GM12878 (cell line): ENCODE results near the gene CFAP92. TPM values are rescaled to one million over a fixed set of nuclear protein-coding genes. Genes with fewer than 3 reads are reported as not detected.

Experiments used
- ATAC-seq: fragments of 200-7000 bp; cut with Tn5 transposase; 3 replicates; pipeline ENCODE4 v1.9.1; 2020; ENCODE audit warnings: mild to moderate bottlenecking, moderate library complexity
- BruUV-seq: library from RNA; stranded (reverse); fragments of 400-500 nt; replicated peaks from 2 replicates; lab custom pipeline; 2021; lab: Mats Ljungman, UMichigan
- CTCF ChIA-PET: fragments of 300-600 bp; sonication (Branson Sonifier 250); formaldehyde crosslinking; extraction: SDS; loops from one replicate; lab custom pipeline; 2021; ENCODE audit warnings: inconsistent platforms; lab: Yijun Ruan, JAX
- POLR2A ChIA-PET: fragments of 350-600 bp; formaldehyde crosslinking; extraction: SDS; loops from one replicate; lab custom pipeline; 2021; ENCODE audit warnings: inconsistent platforms; lab: Charles Lee
- RAD21 ChIA-PET: fragments of 300-600 bp; sonication (Branson Sonifier 250); formaldehyde crosslinking; loops from one replicate; lab custom pipeline; 2023; ENCODE audit warnings: antibody characterized with exemption; ENCODE audit not compliant: unreplicated experiment; lab: Charles Lee
- SMC1A ChIA-PET: fragments of 300-600 bp; sonication (Branson Sonifier 250); formaldehyde crosslinking; loops from one replicate; lab custom pipeline; 2023; ENCODE audit not compliant: unreplicated experiment, uncharacterized antibody; lab: Charles Lee
- DNase-seq: peaks from one replicate; pipeline ENCODE4 v3.0.0-alpha.2; 2011; ENCODE audit warnings: low read depth, low spot score
- FAIRE-seq: peaks from 3 replicates; lab custom pipeline; 2011; peaks lifted over from hg19 to GRCh38; lab: Jason Lieb, UNC
- H2AFZ ChIP-seq: 2 replicates; pipeline ENCODE4 v1.6.0; 2011; ENCODE audit warnings: low read depth, low read length, control low read depth; ENCODE audit not compliant: control insufficient read depth
- H3K27ac ChIP-seq: 2 replicates; pipeline ENCODE4 v1.5.1; 2011; ENCODE audit warnings: control low read depth; ENCODE audit not compliant: control insufficient read depth, insufficient read depth
- H3K27me3 ChIP-seq, 2 experiments: replicated peaks in 1 of 2; 2 replicates each; pipeline versions ENCODE4 v1.6.0 to v1.6.1; 2011; ENCODE audit warnings: low read length in 1 of 2; ENCODE audit not compliant: control insufficient read depth in 2 of 2, insufficient read depth in 2 of 2
- H3K36me3 ChIP-seq, 2 experiments: 2 replicates each; pipeline ENCODE4 v1.5.1; 2011; ENCODE audit warnings: low read length in 1 of 2; ENCODE audit not compliant: control insufficient read depth in 2 of 2, insufficient read depth in 2 of 2
- H3K4me1 ChIP-seq: 2 replicates; pipeline ENCODE4 v1.6.1; 2011; ENCODE audit warnings: mild to moderate bottlenecking, low read length, moderate library complexity, mixed read lengths; ENCODE audit not compliant: control insufficient read depth, insufficient read depth
- H3K4me2 ChIP-seq: 2 replicates; pipeline ENCODE4 v1.6.0; 2011; ENCODE audit warnings: control low read depth; ENCODE audit not compliant: control insufficient read depth, insufficient read depth
- H3K4me3 ChIP-seq: fragments of 200-600 bp; sonication (generic); 2 replicates; pipeline ENCODE4 v1.5.1; 2016
- H3K79me2 ChIP-seq: 2 replicates; pipeline ENCODE4 v1.6.0; 2011; ENCODE audit warnings: low read length; ENCODE audit not compliant: control insufficient read depth, insufficient read depth
- H3K9ac ChIP-seq: 2 replicates; pipeline ENCODE4 v1.8.0; 2011; ENCODE audit warnings: low read length, control low read depth, mixed read lengths; ENCODE audit not compliant: control insufficient read depth, insufficient read depth
- H3K9me3 ChIP-seq: replicated peaks from 3 replicates; pipeline ENCODE4 v1.5.1; 2011; ENCODE audit warnings: mild to moderate bottlenecking, low read length; ENCODE audit not compliant: control insufficient read depth, insufficient read depth
- H4K20me1 ChIP-seq: 2 replicates; pipeline ENCODE4 v1.6.0; 2011; ENCODE audit not compliant: control insufficient read depth, insufficient read depth
- ATF7 ChIP-seq: fragments of 450-650 bp; IDR thresholded peaks from 2 replicates; pipeline ENCODE4 v1.6.1; 2016; ENCODE audit warnings: low read depth, mild to moderate bottlenecking
- EZH2 ChIP-seq: IDR thresholded peaks from 2 replicates; pipeline ENCODE4 v1.6.1; 2012; ENCODE audit warnings: low read depth, mild to moderate bottlenecking, control low read depth, inconsistent platforms, low read length, borderline replicate concordance; ENCODE audit not compliant: control insufficient read depth
- FOXM1 ChIP-seq: IDR thresholded peaks from 2 replicates; pipeline ENCODE4 v1.6.1; 2012; ENCODE audit warnings: low read depth, mild to moderate bottlenecking, inconsistent platforms, low read length, moderate library complexity
- HDAC6 ChIP-seq: fragments of 200-600 bp; sonication (generic); IDR thresholded peaks from one replicate; pipeline ENCODE4 v1.8.0; 2017; ENCODE audit warnings: antibody characterized with exemption; ENCODE audit not compliant: unreplicated experiment
- KDM1A ChIP-seq: fragments of 200-600 bp; sonication (generic); IDR thresholded peaks from 2 replicates; pipeline ENCODE4 v1.6.1; 2016; ENCODE audit warnings: borderline replicate concordance
- LARP7 ChIP-seq: fragments of 450-650 bp; IDR thresholded peaks from 2 replicates; pipeline ENCODE4 v1.6.1; 2017; ENCODE audit warnings: mild to moderate bottlenecking
- MEF2B ChIP-seq: fragments of 450-650 bp; IDR thresholded peaks from 2 replicates; pipeline ENCODE4 v1.6.1; 2018; ENCODE audit warnings: mild to moderate bottlenecking, moderate library complexity; ENCODE audit not compliant: partially characterized antibody, poor library complexity, severe bottlenecking
- NBN ChIP-seq: fragments of 450-650 bp; IDR thresholded peaks from 2 replicates; pipeline ENCODE4 v1.6.1; 2016
- NRF1 ChIP-seq: conservative IDR thresholded peaks from 2 replicates; pipeline ENCODE4 v1.6.1; 2011; ENCODE audit warnings: mild to moderate bottlenecking, low read depth, low read length, improper control_type of control experiment
- PML ChIP-seq: IDR thresholded peaks from 2 replicates; pipeline ENCODE4 v1.6.1; 2012; ENCODE audit warnings: low read length, inconsistent platforms
- POLR2A ChIP-seq: IDR thresholded peaks from 2 replicates; pipeline ENCODE4 v1.6.1; 2011; ENCODE audit warnings: low read depth, mild to moderate bottlenecking, low read length
- RAD51 ChIP-seq: fragments of 450-650 bp; IDR thresholded peaks from 2 replicates; pipeline ENCODE4 v1.6.1; 2016; ENCODE audit warnings: moderate library complexity, mild to moderate bottlenecking, inconsistent platforms
- TCF12 ChIP-seq: IDR thresholded peaks from 2 replicates; pipeline ENCODE4 v1.6.1; 2011; ENCODE audit warnings: low read depth, mild to moderate bottlenecking, low read length
- ZNF207 ChIP-seq: fragments of 450-650 bp; IDR thresholded peaks from 2 replicates; pipeline ENCODE4 v1.6.1; 2014; ENCODE audit warnings: antibody characterized with exemption, mild to moderate bottlenecking, borderline replicate concordance
- ZNF217 ChIP-seq: fragments of 450-650 bp; IDR thresholded peaks from 2 replicates; pipeline ENCODE4 v1.6.1; 2017; ENCODE audit warnings: antibody characterized with exemption, mild to moderate bottlenecking
- ZZZ3 ChIP-seq: IDR thresholded peaks from 2 replicates; pipeline ENCODE4 v1.6.1; 2011; ENCODE audit warnings: low read depth; ENCODE audit not compliant: control insufficient read depth, insufficient read length
- WGBS: methylation state at CpG from one replicate; pipeline ENCODE4 v1.1.6; 2016; ENCODE audit warnings: low lambda C conversion rate; ENCODE audit not compliant: insufficient replicate concordance, insufficient coverage; ENCODE audit errors: missing lambda C conversion rate; 5-methylcytosine and 5-hydroxymethylcytosine counted together
- in situ Hi-C: fragments of 300-500 bp; cut with MboI; formaldehyde crosslinking; loops from 9 replicates; pipeline ENCODE4 v1.14.3; 2018; ENCODE audit warnings: mixed read lengths
- intact Hi-C: fragments of 100-400 bp; cut with micrococcal nuclease; formaldehyde crosslinking; loops from one replicate; pipeline ENCODE4 v1.14.2; 2022; ENCODE audit not compliant: unreplicated experiment
- polyA plus RNA-seq, 11 experiments: library from polyadenylated mRNA; depleted of rRNA in 4 of 11; unstranded in 6 of 11; stranded (reverse) in 5 of 11; fragments of >200 nt; fragmentation: Nextera tagmentation in 4 of 11; fragmentation: Illumina TruSeq in 1 of 11; extraction: Ambion mirVana in 4 of 11; extraction: Trizol in 1 of 11; gene quantifications; 1 replicate in 1 of 11; 2 replicates in 10 of 11; pipeline versions ENCODE4 v1.2.1 to v1.2.3, GENCODE V29; 2011 to 2016; ENCODE audit warnings: inconsistent platforms in 2 of 11, missing spikeins in 2 of 11, low read depth in 1 of 11
- total RNA-seq, 4 experiments: library from RNA; depleted of rRNA in 3 of 4; stranded (reverse); fragments of >200 nt in 3 of 4; fragmentation: Illumina TruSeq in 1 of 4; extraction: Trizol in 1 of 4; gene quantifications; 2 replicates each; pipeline versions ENCODE4 v1.2.1 to v1.2.3, GENCODE V29; 2013 to 2021
- TF ChIP-seq, protein P1 (sequence below): IDR thresholded peaks from 2 replicates; pipeline ENCODE4 v1.6.1; 2011; ENCODE audit warnings: mild to moderate bottlenecking, low read depth, low read length, moderate library complexity; ENCODE audit not compliant: insufficient replicate concordance

The CFAP92 gene
- total and polyA plus RNA-seq, 10 of the 15 experiments (the other 5 are each of a cell fraction or from before 2014, with no cell fraction given) = 0.05 to 0.52 (median 0.14) TPM; not detected in 7

DNA sequence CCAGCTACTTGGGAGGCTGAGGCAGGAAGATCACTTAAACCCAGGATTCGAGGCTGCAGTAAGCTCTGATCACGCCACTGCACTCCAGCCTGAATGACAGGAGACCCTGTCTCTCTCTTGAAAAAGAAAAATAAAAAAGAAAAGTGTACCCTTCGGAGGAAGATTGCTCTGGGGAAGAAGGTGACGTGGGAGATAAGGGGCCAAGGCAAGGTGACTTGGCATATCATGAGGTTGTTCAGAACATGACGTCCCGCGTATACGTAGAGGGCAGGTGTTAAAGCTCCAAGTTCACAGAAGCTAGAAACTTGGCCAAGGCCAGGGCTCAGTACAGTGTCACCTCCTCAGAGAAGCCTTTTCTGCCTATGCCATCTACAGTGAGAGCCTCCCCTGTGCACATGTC, 121.1 kb downstream of the CFAP92 start:
- BruUV-seq = no TSS peak
- Histone ChIP-seq H3K27me3 (no peaks in the 10 kb centered on the region), H4K20me1 (no peaks in the 10 kb centered on the region), H3K36me3 (no peaks in the 10 kb centered on the region), H3K9me3 (no peaks in the 10 kb centered on the region; the same call in 2 of the 3 replicates), H3K79me2 (no peaks in the 10 kb centered on the region)
- POLR2A ChIA-PET = no interaction called here
- WGBS = 62% methylated on average over 8 of the region's 8 CpGs
- no peak for TF ChIP-seq NBN
- no peak for TF ChIP-seq EZH2
- no peak for TF ChIP-seq NRF1
- no peak for TF ChIP-seq LARP7
- TF ChIP-seq HDAC6 = no peak
- no peak for TF ChIP-seq POLR2A
- TF ChIP-seq PML = no peak
- TF ChIP-seq ZNF217 = no peak
- no peak for TF ChIP-seq RAD51
- TF ChIP-seq KDM1A = no peak
- TF ChIP-seq MEF2B = no peak
- TF ChIP-seq TCF12 = no peak
- no peak for TF ChIP-seq ZNF207
- TF ChIP-seq, protein P1, sequence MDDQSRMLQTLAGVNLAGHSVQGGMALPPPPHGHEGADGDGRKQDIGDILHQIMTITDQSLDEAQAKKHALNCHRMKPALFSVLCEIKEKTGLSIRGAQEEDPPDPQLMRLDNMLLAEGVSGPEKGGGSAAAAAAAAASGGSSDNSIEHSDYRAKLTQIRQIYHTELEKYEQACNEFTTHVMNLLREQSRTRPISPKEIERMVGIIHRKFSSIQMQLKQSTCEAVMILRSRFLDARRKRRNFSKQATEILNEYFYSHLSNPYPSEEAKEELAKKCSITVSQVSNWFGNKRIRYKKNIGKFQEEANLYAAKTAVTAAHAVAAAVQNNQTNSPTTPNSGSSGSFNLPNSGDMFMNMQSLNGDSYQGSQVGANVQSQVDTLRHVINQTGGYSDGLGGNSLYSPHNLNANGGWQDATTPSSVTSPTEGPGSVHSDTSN = no peak
- no peak for TF ChIP-seq ATF7
- no peak for TF ChIP-seq FOXM1
- TF ChIP-seq ZZZ3 = no peak
- TF ChIP-seq, all 136 proteins: peak for 0
- RAD21 ChIA-PET = interaction anchor here (0.9 kb wide), 1 partner anchor 204 kb away, joined by 3 read pairs; no protein-coding TSS in a partner anchor
- Histone ChIP-seq H3K4me2 (no peak overlapping the region), H3K4me1 (peaks cover 3% of the 10 kb centered on the region; the same call in 1 of the 2 replicates), H2AFZ (no peak overlapping the region), H3K27ac (no peak overlapping the region), H3K9ac (no peak overlapping the region), H3K4me3 (no peak overlapping the region)
- no peak for DNase-seq
- intact Hi-C loops (no loop called here), in situ Hi-C loops (no loop called here)
- SMC1A ChIA-PET = no interaction called here
- CTCF ChIA-PET = interaction anchor here (1.0 kb wide), 1 partner anchor 26 kb away, joined by 3 read pairs; no protein-coding TSS in a partner anchor
- no peak for FAIRE-seq
- no peak for ATAC-seq
